KMS-11 (cell line): Measurements from ENCODE around the gene PHACTR1.

Experiments
- H2AFZ ChIP-seq: fragments of 200-600 bp; sonication (generic); 2 replicates; pipeline ENCODE4 v1.6.1; 2016; ENCODE audit warnings: antibody characterized with exemption, mixed run types, low read depth
- H3K27ac ChIP-seq: fragments of 200-600 bp; sonication (generic); 2 replicates; pipeline ENCODE4 v1.6.1; 2016; ENCODE audit warnings: mild to moderate bottlenecking, mixed run types
- H3K27me3 ChIP-seq: fragments of 200-600 bp; sonication (generic); 2 replicates; pipeline ENCODE4 v1.6.1; 2017; ENCODE audit warnings: mild to moderate bottlenecking, low read depth, mixed run types, moderate library complexity; ENCODE audit not compliant: insufficient read depth
- H3K36me3 ChIP-seq: fragments of 200-600 bp; sonication (generic); 2 replicates; pipeline ENCODE4 v1.6.1; 2017; ENCODE audit warnings: mild to moderate bottlenecking, mixed run types; ENCODE audit not compliant: insufficient read depth
- H3K4me1 ChIP-seq: fragments of 200-600 bp; sonication (generic); 2 replicates; pipeline ENCODE4 v1.6.1; 2016; ENCODE audit warnings: mild to moderate bottlenecking, low read depth, mixed run types; ENCODE audit not compliant: poor library complexity, severe bottlenecking
- H3K4me2 ChIP-seq: fragments of 200-600 bp; sonication (generic); 2 replicates; pipeline ENCODE4 v1.7.0; 2016; ENCODE audit warnings: mild to moderate bottlenecking, mixed run types
- H3K4me3 ChIP-seq: fragments of 200-600 bp; sonication (generic); IDR thresholded peaks from 2 replicates; pipeline ENCODE4 v1.6.1; 2017; ENCODE audit warnings: low read depth, low read length, mixed read lengths; ENCODE audit not compliant: insufficient read depth
- H3K79me2 ChIP-seq: fragments of 200-600 bp; sonication (generic); 2 replicates; pipeline ENCODE4 v1.6.1; 2016; ENCODE audit warnings: low read depth, mixed run types; ENCODE audit not compliant: insufficient read depth
- H3K9ac ChIP-seq: fragments of 200-600 bp; sonication (generic); 2 replicates; pipeline ENCODE4 v1.6.1; 2016; ENCODE audit warnings: mild to moderate bottlenecking, mixed run types
- H4K20me1 ChIP-seq: fragments of 200-600 bp; sonication (generic); 2 replicates; pipeline ENCODE4 v1.6.1; 2016; ENCODE audit warnings: mild to moderate bottlenecking, mixed run types; ENCODE audit not compliant: insufficient read depth
- TF ChIP-seq, protein P1 (sequence below): fragments of 200-600 bp; sonication (generic); conservative IDR thresholded peaks from 2 replicates; pipeline ENCODE4 v1.6.1; 2017; ENCODE audit warnings: low read depth, mild to moderate bottlenecking, antibody characterized with exemption, low read length, moderate library complexity, mixed read lengths

The PHACTR1 gene

DNA sequence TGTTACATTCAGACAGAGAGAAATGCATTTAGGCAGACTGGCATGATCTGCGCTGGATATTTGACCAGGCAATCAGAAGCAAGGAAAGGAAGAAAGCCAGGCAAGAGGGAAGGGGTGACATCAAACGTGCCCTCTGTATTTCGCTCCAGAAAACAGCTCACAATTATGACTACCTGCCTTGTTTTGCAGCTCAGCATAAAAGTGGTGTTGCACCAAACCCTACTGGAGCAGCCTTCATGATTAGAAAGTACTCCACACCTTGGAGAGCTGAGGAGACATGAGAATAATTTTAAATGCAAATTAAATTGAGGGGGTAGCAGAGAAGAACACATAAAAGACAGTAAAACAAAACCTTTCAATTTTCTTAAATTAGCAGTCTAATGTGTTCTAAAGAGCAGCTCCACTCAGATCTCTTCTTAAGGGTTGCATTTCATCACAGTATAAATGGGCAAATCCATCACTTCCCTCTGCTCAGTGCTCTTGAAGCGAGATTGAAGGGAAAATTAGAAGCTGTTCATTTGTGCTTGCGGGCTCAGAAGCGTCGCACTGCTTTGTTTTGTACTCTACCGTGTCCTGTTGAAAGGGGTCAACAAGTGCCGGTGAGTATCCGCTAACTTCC lies at the start of gene PHACTR1:
TSS of gene PHACTR1 (plus strand) at position 470 of the 619 bp plus-strand sequence.
- no peak within 1 kb of the TSS for H3K9ac ChIP-seq
- no peaks in the 10 kb centered on the region for H3K79me2 ChIP-seq
- H3K27ac ChIP-seq = no peak within 1 kb of the TSS
- TF ChIP-seq, protein P1, sequence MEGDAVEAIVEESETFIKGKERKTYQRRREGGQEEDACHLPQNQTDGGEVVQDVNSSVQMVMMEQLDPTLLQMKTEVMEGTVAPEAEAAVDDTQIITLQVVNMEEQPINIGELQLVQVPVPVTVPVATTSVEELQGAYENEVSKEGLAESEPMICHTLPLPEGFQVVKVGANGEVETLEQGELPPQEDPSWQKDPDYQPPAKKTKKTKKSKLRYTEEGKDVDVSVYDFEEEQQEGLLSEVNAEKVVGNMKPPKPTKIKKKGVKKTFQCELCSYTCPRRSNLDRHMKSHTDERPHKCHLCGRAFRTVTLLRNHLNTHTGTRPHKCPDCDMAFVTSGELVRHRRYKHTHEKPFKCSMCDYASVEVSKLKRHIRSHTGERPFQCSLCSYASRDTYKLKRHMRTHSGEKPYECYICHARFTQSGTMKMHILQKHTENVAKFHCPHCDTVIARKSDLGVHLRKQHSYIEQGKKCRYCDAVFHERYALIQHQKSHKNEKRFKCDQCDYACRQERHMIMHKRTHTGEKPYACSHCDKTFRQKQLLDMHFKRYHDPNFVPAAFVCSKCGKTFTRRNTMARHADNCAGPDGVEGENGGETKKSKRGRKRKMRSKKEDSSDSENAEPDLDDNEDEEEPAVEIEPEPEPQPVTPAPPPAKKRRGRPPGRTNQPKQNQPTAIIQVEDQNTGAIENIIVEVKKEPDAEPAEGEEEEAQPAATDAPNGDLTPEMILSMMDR = no peak
- H2AFZ ChIP-seq = no peak within 1 kb of the TSS
- no peaks in the 10 kb centered on the region for H3K4me1 ChIP-seq
- H3K4me2 ChIP-seq = no peak within 1 kb of the TSS
- H4K20me1 ChIP-seq = no peaks in the 10 kb centered on the region
- H3K4me3 ChIP-seq = no peak within 1 kb of the TSS
- no peaks in the 10 kb centered on the region for H3K36me3 ChIP-seq
- H3K27me3 ChIP-seq = no peaks in the 10 kb centered on the region

DNA sequence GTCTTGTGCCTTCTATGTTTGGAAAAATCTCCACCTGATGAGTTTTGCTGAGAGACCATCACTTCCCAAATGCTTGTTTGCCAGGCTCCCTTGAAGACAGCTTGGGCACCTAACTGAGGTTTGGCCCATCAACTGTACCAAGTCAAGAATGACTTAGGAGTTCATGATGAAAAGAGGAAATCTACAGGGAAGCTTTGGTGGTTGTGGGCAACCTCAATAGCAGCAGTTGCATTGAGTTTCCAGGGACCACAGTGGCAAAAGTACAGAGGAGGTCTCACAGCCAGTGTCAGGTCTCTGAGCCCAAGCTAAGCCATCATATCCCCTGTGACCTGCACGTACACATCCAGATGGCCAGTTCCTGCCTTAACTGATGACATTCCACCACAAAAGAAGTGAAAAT lies 49.7 kb upstream of the PHACTR1 start:
- Histone ChIP-seq H3K36me3 (no peaks in the 10 kb centered on the region), H2AFZ (no peak overlapping the region), H4K20me1 (no peaks in the 10 kb centered on the region), H3K4me3 (no peak overlapping the region), H3K4me2 (no peak overlapping the region), H3K79me2 (no peaks in the 10 kb centered on the region), H3K4me1 (no peaks in the 10 kb centered on the region), H3K27ac (no peak overlapping the region), H3K9ac (no peak overlapping the region), H3K27me3 (no peaks in the 10 kb centered on the region)
- TF ChIP-seq, protein P1 = no peak

DNA sequence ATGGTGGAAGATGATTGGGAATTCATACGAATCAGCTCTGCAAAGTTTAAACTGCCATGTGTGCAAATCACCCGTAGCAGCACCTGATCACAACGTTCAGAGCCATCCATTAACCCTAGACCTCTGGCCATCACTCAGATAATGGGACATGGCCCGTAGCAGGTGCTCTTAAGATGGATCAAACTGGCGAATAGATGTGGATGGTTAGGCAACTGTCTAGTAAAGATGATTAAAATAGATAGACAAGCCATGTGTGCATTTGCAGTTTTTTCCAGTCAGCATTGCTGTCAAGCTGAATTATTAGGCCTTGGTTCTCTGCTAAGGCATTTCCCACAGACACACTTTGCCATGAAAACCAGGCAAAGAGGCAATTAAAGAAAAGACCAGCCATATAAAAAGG lies 40.6 kb upstream of the PHACTR1 start:
- Histone ChIP-seq H3K4me1 (no peaks in the 10 kb centered on the region), H3K36me3 (no peaks in the 10 kb centered on the region), H2AFZ (no peak overlapping the region), H3K27me3 (no peaks in the 10 kb centered on the region), H3K9ac (no peak overlapping the region), H3K4me3 (no peak overlapping the region), H4K20me1 (no peaks in the 10 kb centered on the region), H3K79me2 (no peaks in the 10 kb centered on the region), H3K27ac (no peak overlapping the region), H3K4me2 (no peak overlapping the region)
- TF ChIP-seq, protein P1 = no peak

DNA sequence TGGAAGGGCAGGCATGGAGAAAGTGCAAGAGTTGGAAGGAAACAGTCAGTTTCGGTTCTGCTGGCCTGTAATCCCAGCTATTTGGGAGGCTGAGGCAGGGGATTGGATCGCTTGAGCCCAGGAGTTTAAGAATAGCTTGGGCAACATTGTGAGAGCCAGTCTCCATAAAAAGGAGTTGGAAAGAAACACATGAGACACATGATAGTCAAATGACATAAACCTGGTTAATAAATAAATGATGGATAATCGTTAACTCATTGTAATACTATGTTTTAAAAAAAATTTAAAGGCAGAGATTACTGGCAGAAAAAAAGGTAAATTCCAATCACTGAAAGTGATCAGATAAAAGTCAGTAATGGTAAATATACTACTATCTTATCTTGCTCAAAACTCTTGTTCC lies 37.2 kb upstream of the PHACTR1 start:
- Histone ChIP-seq H3K4me3 (no peak overlapping the region), H3K4me2 (no peak overlapping the region), H3K36me3 (no peaks in the 10 kb centered on the region)

More for the DNA sequence above, 37.2 kb upstream of the PHACTR1 start:
- Histone ChIP-seq H3K79me2 (no peaks in the 10 kb centered on the region), H4K20me1 (no peaks in the 10 kb centered on the region), H2AFZ (no peak overlapping the region), H3K27me3 (no peaks in the 10 kb centered on the region), H3K9ac (no peak overlapping the region), H3K27ac (no peak overlapping the region), H3K4me1 (no peaks in the 10 kb centered on the region)
- TF ChIP-seq, protein P1 = no peak
